Mucosa of rectum (tissue), 2 donors: ENCODE results near the gene ABCG5.

Experiments used
- H3K27ac ChIP-seq, 2 donors: one replicate each; pipeline ENCODE4 v1.7.0; 2013; ENCODE audit warnings: inconsistent platforms in 2 of 2, low read depth in 2 of 2, low read length in 2 of 2
- H3K27me3 ChIP-seq, 2 donors: one replicate each; pipeline ENCODE4 v1.7.0; 2013; ENCODE audit warnings: low read length in 2 of 2; ENCODE audit not compliant: control insufficient read depth in 2 of 2, insufficient read depth in 2 of 2
- H3K36me3 ChIP-seq, 2 donors: one replicate each; pipeline ENCODE4 v1.7.0; 2013; ENCODE audit warnings: low read length in 2 of 2; ENCODE audit not compliant: control insufficient read depth in 2 of 2, insufficient read depth in 2 of 2
- H3K4me1 ChIP-seq, 2 donors: one replicate each; pipeline ENCODE4 v1.7.0; 2013; ENCODE audit warnings: low read length in 2 of 2, mild to moderate bottlenecking in 1 of 2; ENCODE audit not compliant: control insufficient read depth in 2 of 2, insufficient read depth in 2 of 2
- H3K4me3 ChIP-seq, 2 donors: one replicate each; pipeline ENCODE4 v1.7.0; 2013; ENCODE audit warnings: low read length in 2 of 2
- H3K9ac ChIP-seq, 2 donors: one replicate each; pipeline ENCODE4 v1.7.0; 2013; ENCODE audit warnings: low read length in 2 of 2, low read depth in 1 of 2, mild to moderate bottlenecking in 1 of 2
- H3K9me3 ChIP-seq, 2 donors: one replicate each; pipeline ENCODE4 v1.7.0; 2013; ENCODE audit warnings: low read length in 2 of 2; ENCODE audit not compliant: control insufficient read depth in 2 of 2
- donor health status: healthy.
- donor health status: Normal muscosa, but diverticular disease.

Gene ABCG5

DNA sequence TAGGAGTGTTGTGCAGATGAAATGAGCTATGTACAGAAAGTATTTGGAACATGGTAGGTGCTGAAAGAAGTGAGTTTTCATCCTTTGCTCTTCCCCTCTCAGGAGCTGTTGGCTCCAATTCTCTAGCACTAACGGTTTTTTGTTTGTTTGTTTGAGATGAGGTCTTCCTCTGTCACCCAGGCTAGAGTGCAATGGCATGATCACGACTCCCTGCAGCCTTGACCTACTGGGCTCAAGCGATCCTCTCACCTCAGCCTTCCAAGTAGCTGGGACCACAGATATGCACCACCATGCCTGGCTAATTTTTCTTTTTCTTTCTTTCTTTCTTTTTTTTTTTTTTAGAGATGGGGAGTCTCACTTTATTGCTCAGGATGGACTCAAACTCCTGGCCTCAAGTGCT is 12.8 kb downstream of the ABCG5 start:
- no peak overlapping the region for H3K9ac ChIP-seq
- no peaks in the 10 kb centered on the region for H3K4me1 ChIP-seq
- no peaks in the 10 kb centered on the region for H3K36me3 ChIP-seq
- H3K27ac ChIP-seq, result no peak overlapping the region
- no peak overlapping the region for H3K4me3 ChIP-seq
- H3K9me3 ChIP-seq, result no peaks in the 10 kb centered on the region
- H3K27me3 ChIP-seq, result peaks cover 0 to 2% of the 10 kb centered on the region in 2 donors

DNA sequence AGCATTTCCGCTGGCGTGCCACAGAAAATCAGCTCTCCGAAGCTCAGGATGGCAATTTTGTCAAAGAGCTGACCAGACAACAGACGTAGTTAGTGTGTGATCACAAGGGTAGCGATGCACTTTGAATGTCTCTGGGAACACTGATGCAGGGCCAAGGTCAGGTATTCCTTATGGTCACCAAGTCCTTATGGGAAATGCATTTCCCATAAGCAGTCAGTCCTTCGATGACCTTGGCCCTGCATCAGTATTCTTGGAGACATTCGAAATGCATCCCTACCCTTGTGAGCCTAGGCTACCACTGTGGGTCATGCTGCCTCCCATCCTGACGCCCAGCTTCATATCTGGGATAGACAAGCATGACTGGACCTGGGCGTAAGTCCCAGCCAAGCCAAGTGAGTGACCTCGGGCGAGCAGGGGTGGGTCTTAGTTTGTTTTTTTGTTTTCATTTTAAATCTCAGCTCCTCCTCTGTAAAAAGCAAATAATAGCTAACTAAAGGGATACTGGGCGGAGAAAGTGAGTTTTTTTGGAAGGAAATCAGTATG is 13.6 kb downstream of the ABCG5 start:
- H3K9me3 ChIP-seq, result no peaks in the 10 kb centered on the region
- H3K27me3 ChIP-seq, result peaks cover 0 to 2% of the 10 kb centered on the region in 2 donors
- H3K4me3 ChIP-seq, result no peak overlapping the region
- H3K36me3 ChIP-seq, result no peaks in the 10 kb centered on the region
- no peak overlapping the region for H3K9ac ChIP-seq
- no peak overlapping the region for H3K27ac ChIP-seq
- H3K4me1 ChIP-seq, result peaks cover 0 to 1% of the 10 kb centered on the region in 2 donors

DNA sequence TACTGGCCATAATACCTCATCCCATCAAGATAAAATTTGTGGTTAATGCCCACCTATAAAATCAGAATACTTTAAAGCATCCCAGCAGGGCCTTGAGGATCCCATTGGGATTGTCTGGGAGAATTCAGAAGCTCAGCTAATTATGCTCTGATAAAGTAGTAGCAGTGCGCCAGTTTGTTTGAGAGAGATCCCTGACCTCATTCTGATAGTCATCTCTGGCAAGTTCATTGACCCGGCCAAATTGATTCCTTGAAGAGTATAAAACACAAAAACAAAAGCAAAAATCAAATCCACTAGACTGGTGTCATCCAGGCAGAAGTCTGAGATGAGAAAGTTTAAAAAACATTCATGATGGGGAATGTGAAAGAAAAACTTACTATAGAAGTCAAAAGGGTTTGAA is 14.1 kb downstream of the ABCG5 start:
- Histone ChIP-seq H3K36me3 (no peaks in the 10 kb centered on the region), H3K27me3 (peaks cover 0 to 2% of the 10 kb centered on the region in 2 donors), H3K27ac (no peak overlapping the region), H3K4me3 (no peak overlapping the region), H3K4me1 (peaks cover 3 to 5% of the 10 kb centered on the region in 2 donors), H3K9ac (no peak overlapping the region), H3K9me3 (no peaks in the 10 kb centered on the region)

DNA sequence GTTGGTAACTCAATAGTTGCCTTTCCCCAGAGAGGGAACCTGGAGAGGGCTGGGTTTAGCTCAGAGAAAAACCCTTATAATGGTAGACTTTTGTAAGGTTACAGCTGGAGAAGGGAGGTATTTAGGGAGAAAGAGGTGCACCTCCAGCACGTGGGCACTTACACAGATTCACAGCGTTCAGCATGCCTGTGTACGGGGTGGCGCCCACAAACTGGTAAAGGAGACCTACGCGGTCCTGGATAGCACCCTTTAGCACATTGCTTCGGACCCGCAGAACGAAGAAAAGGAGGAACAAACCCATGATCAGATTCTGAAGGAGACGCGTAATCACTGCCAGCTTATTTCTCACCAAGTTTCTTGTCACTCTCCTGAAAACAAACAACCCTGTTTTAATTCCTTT is 14.9 kb downstream of the ABCG5 start:
- Histone ChIP-seq H3K36me3 (no peaks in the 10 kb centered on the region), H3K9me3 (no peaks in the 10 kb centered on the region), H3K4me3 (no peak overlapping the region), H3K27me3 (peaks cover 0 to 2% of the 10 kb centered on the region in 2 donors), H3K9ac (no peak overlapping the region), H3K27ac (no peak overlapping the region), H3K4me1 (peaks cover 8 to 10% of the 10 kb centered on the region in 2 donors)

DNA sequence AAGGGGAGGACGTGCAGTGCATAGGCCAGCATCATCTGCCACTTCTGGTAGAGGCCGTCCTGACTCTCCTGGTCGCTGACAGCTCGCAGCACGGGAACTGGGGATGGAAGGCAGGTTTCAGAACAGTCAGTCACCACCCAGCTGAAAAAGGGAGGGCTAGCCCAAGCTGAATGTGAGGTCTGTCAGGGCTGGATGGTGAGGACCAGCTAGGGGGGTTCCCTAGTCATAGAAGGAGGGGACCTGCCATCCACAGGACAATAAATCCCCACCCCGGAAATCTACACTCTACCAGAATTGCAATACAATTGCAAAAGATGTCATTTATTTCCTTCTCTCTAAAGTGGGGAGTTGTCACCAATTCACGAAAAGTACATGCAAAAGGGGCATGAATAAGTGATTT is 15.8 kb downstream of the ABCG5 start:
- H3K4me1 ChIP-seq, result peaks cover 10 to 13% of the 10 kb centered on the region in 2 donors
- H3K9me3 ChIP-seq, result no peaks in the 10 kb centered on the region
- peaks cover 0 to 2% of the 10 kb centered on the region in 2 donors for H3K27me3 ChIP-seq
- H3K9ac ChIP-seq, result no peak overlapping the region
- H3K36me3 ChIP-seq, result no peaks in the 10 kb centered on the region
- no peak overlapping the region for H3K27ac ChIP-seq
- no peak overlapping the region for H3K4me3 ChIP-seq

DNA sequence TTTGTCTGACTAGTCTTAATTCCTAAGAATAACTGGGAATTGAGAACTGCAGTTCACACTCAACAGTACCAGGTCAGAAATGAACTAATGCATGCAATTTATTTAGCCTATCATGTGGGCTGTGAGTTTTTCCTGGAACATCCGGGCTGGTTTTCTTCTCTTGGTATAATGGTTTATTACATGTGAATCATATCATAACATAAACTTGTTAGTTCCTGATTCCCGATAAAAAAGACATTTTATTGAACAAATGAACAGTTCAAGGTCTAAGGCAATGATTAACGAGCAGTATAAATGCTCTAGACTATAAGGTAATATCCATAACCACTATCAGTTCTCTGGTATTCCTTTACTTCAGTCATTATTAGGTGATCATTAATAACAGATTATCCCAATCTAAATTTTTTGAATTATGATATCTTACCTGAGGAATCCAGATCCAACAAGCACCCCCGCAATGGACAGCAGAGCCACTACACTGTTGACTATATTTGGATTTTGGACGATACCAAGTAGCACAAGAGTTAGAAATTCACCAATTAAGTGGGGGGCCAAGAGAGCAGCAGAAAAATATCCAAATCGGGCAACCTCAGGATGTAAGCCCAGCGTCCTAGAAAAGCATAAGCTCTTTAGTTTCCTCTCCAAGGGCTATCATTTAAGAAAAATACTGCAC is 19.0 kb downstream of the ABCG5 start:
- no peak overlapping the region for H3K9ac ChIP-seq
- H3K36me3 ChIP-seq, result no peaks in the 10 kb centered on the region
- H3K27ac ChIP-seq, result peak overlapping the region; percentile 42 to 50

DNA sequence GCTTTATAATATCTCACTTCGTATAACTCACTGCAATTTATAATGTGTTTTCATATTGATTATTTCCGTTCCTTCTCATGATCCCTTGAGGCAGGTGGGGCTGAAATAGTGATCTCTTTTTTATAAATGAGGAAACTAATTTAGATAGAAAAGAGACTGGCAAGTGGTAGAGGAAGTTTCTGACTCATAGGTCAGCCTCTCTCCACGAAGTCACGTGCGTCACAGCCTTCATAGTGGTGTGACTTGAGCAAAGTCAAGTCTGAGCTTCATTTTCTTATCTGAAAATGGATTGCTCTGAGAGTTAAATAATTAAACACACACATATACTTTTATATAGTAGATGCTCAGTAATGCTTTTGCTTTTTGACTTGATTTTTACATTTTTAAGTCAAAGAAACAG is 19.9 kb downstream of the ABCG5 start:
- H3K9me3 ChIP-seq, result no peaks in the 10 kb centered on the region
- H3K4me1 ChIP-seq, result peaks cover 10 to 13% of the 10 kb centered on the region in 2 donors
- H3K4me3 ChIP-seq, result peak overlapping the region in 1 of 2 donors; percentile 31
- no peaks in the 10 kb centered on the region for H3K36me3 ChIP-seq
- H3K27me3 ChIP-seq, result peaks cover 0 to 2% of the 10 kb centered on the region in 2 donors
- peak overlapping the region; percentile 42 to 50 for H3K27ac ChIP-seq
- no peak overlapping the region for H3K9ac ChIP-seq

More for the DNA sequence above, 19.0 kb downstream of the ABCG5 start:
- H3K4me3 ChIP-seq, result peak overlapping the region in 1 of 2 donors; percentile 23
- H3K9me3 ChIP-seq, result no peaks in the 10 kb centered on the region
- peaks cover 0 to 2% of the 10 kb centered on the region in 2 donors for H3K27me3 ChIP-seq
- H3K4me1 ChIP-seq, result peaks cover 10 to 13% of the 10 kb centered on the region in 2 donors

DNA sequence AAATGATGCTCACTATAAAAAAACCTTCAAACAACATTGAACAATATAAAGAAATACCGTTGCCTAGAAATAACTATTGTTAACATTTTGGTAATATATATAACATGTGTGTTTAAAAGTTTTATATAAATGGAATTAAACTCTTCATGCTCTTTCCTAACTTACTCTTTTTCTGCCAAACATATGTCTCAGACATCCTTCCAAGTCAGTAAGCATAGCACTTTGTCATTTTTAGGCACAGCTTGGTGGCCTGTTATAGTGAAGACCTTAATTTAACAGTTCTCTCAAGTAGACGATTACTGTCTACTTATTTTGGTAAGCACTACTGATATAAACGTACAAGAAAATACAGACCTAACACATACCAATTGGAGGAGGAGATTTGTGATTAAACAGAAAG is 23.9 kb downstream of the ABCG5 start:
- Histone ChIP-seq H3K4me1 (peaks cover 6 to 12% of the 10 kb centered on the region in 2 donors), H3K9me3 (no peaks in the 10 kb centered on the region), H3K9ac (no peak overlapping the region), H3K4me3 (no peak overlapping the region), H3K27me3 (no peaks in the 10 kb centered on the region), H3K27ac (no peak overlapping the region), H3K36me3 (peaks cover 0 to 3% of the 10 kb centered on the region in 2 donors)

DNA sequence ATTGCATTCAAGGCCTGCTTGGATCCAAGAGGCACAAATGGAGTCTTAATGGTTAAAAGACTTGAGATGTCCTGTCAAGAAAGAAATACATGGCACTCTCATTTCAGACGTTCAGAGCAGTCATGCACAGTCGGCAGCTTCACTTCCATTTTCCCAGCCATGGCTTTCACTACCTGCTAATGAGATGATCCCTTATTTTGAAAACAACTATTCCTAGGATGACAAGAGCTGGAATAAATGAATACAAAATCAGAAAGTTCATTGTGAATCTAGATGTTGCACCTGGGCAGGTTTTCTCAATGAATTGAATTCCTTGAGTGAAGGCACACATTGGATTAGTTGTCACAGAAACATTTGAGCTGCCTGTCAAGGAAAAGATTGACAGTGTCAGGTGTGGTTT is 25.7 kb downstream of the ABCG5 start:
- Histone ChIP-seq H3K4me3 (no peak overlapping the region), H3K9me3 (no peaks in the 10 kb centered on the region), H3K4me1 (peaks cover 3 to 6% of the 10 kb centered on the region in 2 donors), H3K36me3 (peaks cover 0 to 3% of the 10 kb centered on the region in 2 donors), H3K27me3 (no peaks in the 10 kb centered on the region), H3K27ac (no peak overlapping the region), H3K9ac (no peak overlapping the region)

DNA sequence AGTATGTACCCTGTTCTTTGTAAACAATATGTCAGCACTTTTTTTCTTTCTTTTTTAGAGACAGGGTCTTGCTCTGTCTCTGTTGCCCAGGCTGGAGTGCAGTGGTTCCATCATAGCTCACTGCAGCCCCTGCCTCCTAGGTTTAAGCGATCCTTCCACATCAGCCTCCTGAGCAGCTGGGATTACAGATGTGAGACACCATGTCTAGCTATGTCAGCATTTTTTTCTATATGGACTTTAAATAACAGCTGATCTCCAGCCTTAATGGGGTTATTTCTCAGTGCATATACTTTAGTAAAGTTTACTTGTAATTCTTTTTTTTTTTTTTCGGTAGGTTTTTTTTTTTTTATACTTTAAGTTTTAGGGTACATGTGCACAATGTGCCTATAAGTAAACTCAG is 26.6 kb downstream of the ABCG5 start:
- Histone ChIP-seq H3K4me1 (peaks cover 3 to 8% of the 10 kb centered on the region in 2 donors), H3K9ac (no peak overlapping the region), H3K9me3 (no peaks in the 10 kb centered on the region), H3K27me3 (no peaks in the 10 kb centered on the region), H3K27ac (no peak overlapping the region), H3K36me3 (peaks cover 0 to 3% of the 10 kb centered on the region in 2 donors), H3K4me3 (no peak overlapping the region)
